ENCODE measurements around the gene MAN2B2.

MAN2B2 gene

GRCh38 chr4:6556263-6556662 is 18.7 kb upstream of the MAN2B2 start:
- no peak overlapping the region for H3K4me3 Mint-ChIP-seq
- H3K9me3 Mint-ChIP-seq (ENCODE audit: low read depth), result no peaks in the 10 kb centered on the region
- no peak overlapping the region for H3K27ac Mint-ChIP-seq
- peaks cover 25% of the 10 kb centered on the region for H3K27me3 Mint-ChIP-seq
- H3K36me3 Mint-ChIP-seq, result no peaks in the 10 kb centered on the region
- H3K4me1 Mint-ChIP-seq (ENCODE audit: low read depth), result peaks cover 2% of the 10 kb centered on the region

GRCh38 chr4:6557185-6557584 is 17.8 kb upstream of the MAN2B2 start:
- no peak overlapping the region for H3K27ac Mint-ChIP-seq
- H3K4me1 Mint-ChIP-seq (ENCODE audit: low read depth), result peaks cover 8% of the 10 kb centered on the region
- no peaks in the 10 kb centered on the region for H3K36me3 Mint-ChIP-seq
- H3K4me3 Mint-ChIP-seq, result no peak overlapping the region
- no peaks in the 10 kb centered on the region for H3K9me3 Mint-ChIP-seq (ENCODE audit: low read depth)
- peaks cover 29% of the 10 kb centered on the region for H3K27me3 Mint-ChIP-seq

- H3K4me1 Mint-ChIP-seq (ENCODE audit: low read depth), result peaks cover 8% of the 10 kb centered on the region
- H3K9me3 Mint-ChIP-seq (ENCODE audit: low read depth), result no peaks in the 10 kb centered on the region
- H3K27ac Mint-ChIP-seq, result no peak overlapping the region
- H3K36me3 Mint-ChIP-seq, result no peaks in the 10 kb centered on the region
- no peak overlapping the region for H3K4me3 Mint-ChIP-seq
- peaks cover 27% of the 10 kb centered on the region for H3K27me3 Mint-ChIP-seq
Observed at GRCh38 chr4:6557856-6558255, 17.1 kb upstream of the MAN2B2 start.

- Mint-ChIP-seq H3K9me3 (ENCODE audit: low read depth) (no peaks in the 10 kb centered on the region), H3K4me1 (ENCODE audit: low read depth) (peaks cover 8% of the 10 kb centered on the region), H3K36me3 (no peaks in the 10 kb centered on the region), H3K27me3 (peaks cover 32% of the 10 kb centered on the region), H3K27ac (no peak overlapping the region), H3K4me3 (no peak overlapping the region)
Observed at GRCh38 chr4:6560416-6561172, 14.4 kb upstream of the MAN2B2 start.

- peaks cover 8% of the 10 kb centered on the region for H3K4me1 Mint-ChIP-seq (ENCODE audit: low read depth)
- no peaks in the 10 kb centered on the region for H3K36me3 Mint-ChIP-seq
- H3K4me3 Mint-ChIP-seq, result no peak overlapping the region
- H3K27ac Mint-ChIP-seq, result no peak overlapping the region
- no peaks in the 10 kb centered on the region for H3K9me3 Mint-ChIP-seq (ENCODE audit: low read depth)
- H3K27me3 Mint-ChIP-seq, result peaks cover 29% of the 10 kb centered on the region
Observed at GRCh38 chr4:6561173-6561516, 13.8 kb upstream of the MAN2B2 start.

- Mint-ChIP-seq H3K27me3 (peaks cover 30% of the 10 kb centered on the region), H3K36me3 (no peaks in the 10 kb centered on the region), H3K4me3 (peak overlapping the region; percentile 59), H3K27ac (no peak overlapping the region), H3K9me3 (ENCODE audit: low read depth) (no peaks in the 10 kb centered on the region), H3K4me1 (ENCODE audit: low read depth) (peaks cover 8% of the 10 kb centered on the region)
Observed at GRCh38 chr4:6561706-6562371, 13.2 kb upstream of the MAN2B2 start.

- peaks cover 8% of the 10 kb centered on the region for H3K4me1 Mint-ChIP-seq (ENCODE audit: low read depth)
- no peaks in the 10 kb centered on the region for H3K9me3 Mint-ChIP-seq (ENCODE audit: low read depth)
- H3K36me3 Mint-ChIP-seq, result no peaks in the 10 kb centered on the region
- peak overlapping the region; percentile 52 for H3K4me3 Mint-ChIP-seq
- peaks cover 25% of the 10 kb centered on the region for H3K27me3 Mint-ChIP-seq
- no peak overlapping the region for H3K27ac Mint-ChIP-seq
Observed at GRCh38 chr4:6562931-6563901, 11.8 kb upstream of the MAN2B2 start.

GRCh38 chr4:6563935-6564645 is 10.9 kb upstream of the MAN2B2 start:
- Mint-ChIP-seq H3K4me1 (ENCODE audit: low read depth) (peaks cover 8% of the 10 kb centered on the region), H3K9me3 (ENCODE audit: low read depth) (no peaks in the 10 kb centered on the region), H3K36me3 (no peaks in the 10 kb centered on the region), H3K27me3 (peaks cover 25% of the 10 kb centered on the region), H3K27ac (no peak overlapping the region), H3K4me3 (no peak overlapping the region)

GRCh38 chr4:6565691-6566390 is 9.1 kb upstream of the MAN2B2 start:
- peaks cover 8% of the 10 kb centered on the region for H3K4me1 Mint-ChIP-seq (ENCODE audit: low read depth)
- no peaks in the 10 kb centered on the region for H3K9me3 Mint-ChIP-seq (ENCODE audit: low read depth)
- H3K27ac Mint-ChIP-seq, result no peak overlapping the region
- no peak overlapping the region for H3K4me3 Mint-ChIP-seq
- H3K36me3 Mint-ChIP-seq, result no peaks in the 10 kb centered on the region
- peaks cover 22% of the 10 kb centered on the region for H3K27me3 Mint-ChIP-seq

- Mint-ChIP-seq H3K9me3 (ENCODE audit: low read depth) (no peaks in the 10 kb centered on the region), H3K27ac (no peak overlapping the region), H3K36me3 (no peaks in the 10 kb centered on the region), H3K4me1 (ENCODE audit: low read depth) (peaks cover 4% of the 10 kb centered on the region), H3K4me3 (no peak overlapping the region), H3K27me3 (peaks cover 16% of the 10 kb centered on the region)
Observed at GRCh38 chr4:6566391-6567190, 8.4 kb upstream of the MAN2B2 start.

GRCh38 chr4:6567218-6567617 is 7.8 kb upstream of the MAN2B2 start:
- no peaks in the 10 kb centered on the region for H3K4me1 Mint-ChIP-seq (ENCODE audit: low read depth)
- H3K27me3 Mint-ChIP-seq, result peaks cover 13% of the 10 kb centered on the region
- no peaks in the 10 kb centered on the region for H3K36me3 Mint-ChIP-seq
- no peak overlapping the region for H3K4me3 Mint-ChIP-seq
- no peak overlapping the region for H3K27ac Mint-ChIP-seq
- H3K9me3 Mint-ChIP-seq (ENCODE audit: low read depth), result no peaks in the 10 kb centered on the region

- Mint-ChIP-seq H3K27ac (no peak overlapping the region), H3K4me3 (no peak overlapping the region), H3K4me1 (ENCODE audit: low read depth) (no peaks in the 10 kb centered on the region), H3K9me3 (ENCODE audit: low read depth) (no peaks in the 10 kb centered on the region), H3K36me3 (no peaks in the 10 kb centered on the region), H3K27me3 (peaks cover 10% of the 10 kb centered on the region)
Observed at GRCh38 chr4:6568148-6568547, 6.8 kb upstream of the MAN2B2 start.

- Mint-ChIP-seq H3K4me3 (no peak overlapping the region), H3K4me1 (ENCODE audit: low read depth) (no peaks in the 10 kb centered on the region), H3K36me3 (no peaks in the 10 kb centered on the region), H3K27ac (no peak overlapping the region), H3K27me3 (peaks cover 10% of the 10 kb centered on the region), H3K9me3 (ENCODE audit: low read depth) (no peaks in the 10 kb centered on the region)
Observed at GRCh38 chr4:6568689-6569332, 6.2 kb upstream of the MAN2B2 start.
